Epithelial cell of prostate (primary cell): Measurements from ENCODE around the gene POC1A.
A peak's percentile ranks its signal among the peaks of the same experiment; 100 is the strongest.

Experiments
- DNase-seq: peaks from one replicate; pipeline ENCODE4 v3.0.0-alpha.2; 2011; ENCODE audit warnings: low read depth, low spot score
- H3K27ac ChIP-seq: fragments of 450-650 bp; 2 replicates; pipeline ENCODE4 v1.5.1; 2017; ENCODE audit warnings: mild to moderate bottlenecking

The POC1A gene

GRCh38 chr3:52109611-52110301, 44.5 kb downstream of the POC1A start:
- no peak for DNase-seq
- no peak overlapping the region for H3K27ac ChIP-seq

DNA sequence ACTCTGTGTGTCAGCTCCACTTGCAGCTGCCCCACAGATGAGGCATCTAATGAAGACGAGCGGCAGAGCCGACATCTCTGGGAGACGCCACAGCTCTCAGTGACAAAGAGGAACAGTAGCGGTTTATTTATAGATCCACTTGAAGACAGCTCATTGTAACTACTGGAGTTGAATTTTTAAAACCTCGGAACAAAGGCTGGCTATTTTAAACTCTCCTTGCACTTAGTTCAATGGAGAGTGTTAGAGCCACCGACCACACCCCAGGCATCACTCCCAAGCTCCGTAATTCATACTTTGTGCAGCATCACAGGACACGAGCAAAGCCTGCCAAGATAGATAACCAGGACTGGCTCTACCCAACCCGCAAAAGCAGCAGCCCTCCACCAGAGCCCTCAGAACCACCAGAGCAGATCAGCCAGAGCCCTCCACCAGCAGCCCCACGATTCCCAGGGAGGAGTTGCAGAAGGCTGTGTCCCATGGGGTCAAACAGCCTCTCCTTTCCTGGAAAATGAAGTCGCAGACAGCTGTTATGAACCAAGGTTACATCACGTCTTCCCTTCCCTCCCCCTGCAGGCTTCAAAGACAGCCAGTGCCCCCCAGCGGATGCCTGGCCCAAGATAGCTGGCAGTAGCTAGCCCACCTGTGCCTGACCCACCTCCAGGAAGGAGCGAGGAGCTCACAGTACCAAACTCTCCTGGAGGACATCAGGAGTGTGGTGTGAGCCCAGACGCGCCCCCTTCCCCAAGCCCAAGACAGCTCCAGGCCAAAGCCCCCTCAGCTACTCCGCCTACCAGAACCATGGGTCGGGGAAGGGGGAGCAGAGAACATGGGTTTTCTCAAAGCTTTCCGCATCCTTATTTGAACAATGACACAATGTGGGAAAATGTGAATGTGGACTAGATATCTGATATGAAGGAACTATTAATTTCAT, 45.7 kb downstream of the POC1A start:
- no peak overlapping the region for H3K27ac ChIP-seq

DNA sequence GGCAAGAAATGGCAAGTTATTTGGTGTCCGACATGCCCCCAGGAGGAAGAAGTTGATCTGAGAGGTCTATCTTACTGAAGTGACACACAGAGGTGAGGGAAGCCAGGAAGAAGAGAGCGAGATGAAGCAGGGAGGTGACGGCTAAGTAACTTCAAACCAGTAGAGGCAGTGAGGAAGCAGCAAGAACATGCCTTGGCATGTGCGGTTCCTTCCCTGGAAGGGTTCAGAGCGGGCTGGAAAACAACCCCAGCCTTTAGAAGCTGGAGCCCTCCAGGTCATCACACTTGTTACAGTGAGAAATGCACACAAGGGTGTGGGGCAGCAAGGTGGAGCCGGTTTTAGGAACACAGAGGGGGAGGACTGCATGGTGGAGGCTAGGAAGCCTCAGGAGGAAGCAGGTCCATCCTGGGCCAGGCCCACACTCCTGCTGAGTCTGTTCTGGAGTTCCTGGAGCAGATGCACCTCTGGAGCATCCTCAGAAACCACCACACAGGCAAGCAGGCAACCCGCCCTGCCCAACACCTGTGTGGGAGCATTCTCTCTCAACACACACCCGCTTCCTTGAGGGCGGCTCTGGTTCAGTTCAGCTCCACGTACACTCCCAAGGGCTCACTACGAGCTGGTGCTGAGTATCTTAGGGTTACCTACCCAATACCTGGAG, 47.1 kb downstream of the POC1A start:
- peak; percentile 45 for DNase-seq
- peak overlapping the region; percentile 87 for H3K27ac ChIP-seq

More for the DNA sequence above, 45.7 kb downstream of the POC1A start:
- no peak for DNase-seq

GRCh38 chr3:52104684-52105640, 49.3 kb downstream of the POC1A start:
- no peak for DNase-seq
- H3K27ac ChIP-seq, result no peak overlapping the region

GRCh38 chr3:52102934-52103333, 51.3 kb downstream of the POC1A start:
- no peak for DNase-seq
- H3K27ac ChIP-seq, result no peak overlapping the region

- DNase-seq, result peak; percentile 10
- H3K27ac ChIP-seq, result peak overlapping the region; percentile 6
Measured at GRCh38 chr3:52099001-52099401, 55.2 kb downstream of the POC1A start.

- H3K27ac ChIP-seq, result no peak overlapping the region
- DNase-seq, result no peak
Measured at GRCh38 chr3:52097851-52098507, 56.2 kb downstream of the POC1A start.

GRCh38 chr3:52095990-52096775, 58.0 kb downstream of the POC1A start:
- peak; percentile 16 for DNase-seq
- H3K27ac ChIP-seq, result no peak overlapping the region

- H3K27ac ChIP-seq, result no peak overlapping the region
Measured at GRCh38 chr3:52094571-52095485, 59.4 kb downstream of the POC1A start.

GRCh38 chr3:52093756-52094545, 60.3 kb downstream of the POC1A start:
- no peak for DNase-seq
- no peak overlapping the region for H3K27ac ChIP-seq

More at GRCh38 chr3:52094571-52095485, 59.4 kb downstream of the POC1A start:
- DNase-seq, result no peak

DNA sequence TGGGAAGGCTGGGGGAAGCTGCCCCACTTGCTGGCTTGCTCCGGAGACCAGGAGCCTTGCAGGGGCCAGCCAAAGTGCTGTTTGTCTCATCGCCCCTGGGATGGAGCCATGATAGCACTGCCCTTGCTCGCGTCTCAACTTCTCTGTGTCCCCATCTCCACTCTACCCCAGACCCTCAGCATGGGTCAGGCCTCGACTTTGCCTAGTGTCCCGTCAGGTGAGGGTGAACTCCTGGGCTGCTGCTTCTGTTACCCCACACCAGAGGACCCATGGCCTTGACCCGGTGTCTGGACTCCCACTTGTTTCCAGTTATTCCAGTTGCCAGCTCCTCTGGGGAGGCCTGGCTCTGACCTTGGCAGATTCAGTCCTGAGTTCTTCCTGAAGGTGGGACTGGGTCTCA, 61.3 kb downstream of the POC1A start:
- DNase-seq, result no peak
- no peak overlapping the region for H3K27ac ChIP-seq

DNA sequence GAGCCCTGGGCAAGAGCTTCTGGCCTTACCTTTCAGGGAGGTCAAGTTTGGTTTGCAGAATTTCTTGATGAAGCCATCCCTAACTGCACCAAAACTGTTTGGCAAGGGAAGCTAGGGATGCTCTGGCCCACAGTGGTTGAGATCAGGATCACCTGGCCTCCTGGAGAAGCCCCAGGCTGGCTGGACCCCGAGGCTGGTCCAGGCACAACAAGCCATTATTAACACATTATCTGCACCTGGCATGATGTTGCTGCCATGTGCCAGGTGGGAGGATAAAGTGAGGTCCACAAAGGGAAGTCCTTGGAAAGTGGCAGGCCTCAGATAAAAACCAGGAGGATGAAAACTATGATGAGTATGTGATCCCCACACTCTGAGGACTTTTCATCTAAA, 62.0 kb downstream of the POC1A start:
- DNase-seq, result no peak
- H3K27ac ChIP-seq, result no peak overlapping the region

GRCh38 chr3:52091586-52092270, 62.5 kb downstream of the POC1A start:
- no peak overlapping the region for H3K27ac ChIP-seq
- DNase-seq, result no peak

GRCh38 chr3:52090933-52091468, 63.2 kb downstream of the POC1A start:
- no peak for DNase-seq
- H3K27ac ChIP-seq, result no peak overlapping the region

DNA sequence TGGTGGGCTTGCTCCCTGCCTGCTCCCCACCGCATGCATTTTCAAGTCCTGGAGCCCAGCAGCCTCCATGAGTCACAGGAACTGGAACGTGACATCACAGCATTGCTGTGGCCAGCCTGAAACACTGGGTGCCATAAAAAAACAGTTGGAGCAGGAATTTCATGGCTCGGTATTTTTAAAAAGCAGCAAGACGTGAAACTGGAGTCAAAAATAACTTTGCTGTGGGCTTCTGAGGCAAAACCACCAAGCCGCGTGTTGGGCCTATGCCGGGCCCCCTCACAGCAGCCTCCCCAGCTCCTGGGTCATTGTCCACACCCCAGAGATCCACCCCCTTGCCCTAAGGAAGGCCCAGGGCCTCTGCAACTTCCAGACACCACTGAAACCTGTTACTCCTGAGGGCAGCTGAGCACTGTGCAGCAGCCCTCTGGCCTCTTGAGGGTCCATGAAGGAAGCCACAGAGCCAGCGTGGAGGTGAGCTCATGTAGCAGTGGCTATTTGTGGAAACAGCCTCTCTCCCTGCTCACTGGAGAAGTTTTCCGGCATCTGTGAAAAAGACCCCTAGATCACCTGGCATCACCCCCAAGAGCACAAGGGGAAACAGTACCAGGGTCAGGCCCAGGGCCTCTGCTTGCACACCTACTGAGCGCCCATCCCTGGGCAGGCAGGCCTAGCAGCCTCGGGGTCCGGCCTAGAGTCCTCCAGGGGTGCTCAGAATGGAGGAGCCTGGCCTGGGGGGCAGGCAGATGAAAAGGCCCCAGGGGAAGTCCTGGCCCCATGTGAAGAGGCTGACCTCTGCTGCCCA, 63.9 kb downstream of the POC1A start:
- no peak for DNase-seq
- peak overlapping the region; percentile 14 for H3K27ac ChIP-seq
